Suppressor macrophage (primary cell): ENCODE results near the gene SYNJ1.
"Not testable (repeated sequence)": the region's sequence is repeated elsewhere in the genome, so short reads cannot be mapped to it uniquely, and the experiment has no call there.

Experiments used
- DNase-seq, 4 experiments: peaks; one replicate each; pipeline ENCODE4 v3.0.0-alpha.2; 2020 to 2022

The SYNJ1 gene

GRCh38 chr21:32733990-32734613 lies 6.3 kb upstream of the SYNJ1 start:
- no peak for DNase-seq

- DNase-seq, result no peak
Observed at GRCh38 chr21:32733356-32733755, 5.5 kb upstream of the SYNJ1 start.

GRCh38 chr21:32732544-32732943 lies 4.7 kb upstream of the SYNJ1 start:
- no peak for DNase-seq

- peak; percentile 54 to 83 (median 68) for DNase-seq
Observed at GRCh38 chr21:32728848-32729247, 1.0 kb upstream of the SYNJ1 start.

GRCh38 chr21:32728456-32728839 lies 635 bp upstream of the SYNJ1 start:
- no peak for DNase-seq

GRCh38 chr21:32726839-32727686 lies 750 bp downstream of the SYNJ1 start:
- peak; percentile 85 to 95 (median 89) for DNase-seq

GRCh38 chr21:32719085-32719484 lies 8.7 kb downstream of the SYNJ1 start:
- DNase-seq, result no peak

- DNase-seq, result peak in 2 of 4 experiments; percentile 59 to 68
Observed at GRCh38 chr21:32717851-32718316, 9.9 kb downstream of the SYNJ1 start.

GRCh38 chr21:32716486-32716885 lies 11.3 kb downstream of the SYNJ1 start:
- DNase-seq, result no peak

GRCh38 chr21:32713726-32714125 lies 14.1 kb downstream of the SYNJ1 start:
- DNase-seq, result no peak

- DNase-seq, result no peak
Observed at GRCh38 chr21:32712641-32713040, 15.2 kb downstream of the SYNJ1 start.

GRCh38 chr21:32712043-32712442 lies 15.8 kb downstream of the SYNJ1 start:
- DNase-seq, result peak in 2 of 4 experiments; percentile 16 to 23

- no peak for DNase-seq
Observed at GRCh38 chr21:32710987-32711386, 16.8 kb downstream of the SYNJ1 start.

- no peak for DNase-seq
Observed at GRCh38 chr21:32710069-32710784, 17.6 kb downstream of the SYNJ1 start.

- DNase-seq, result no peak
Observed at GRCh38 chr21:32708069-32708468, 19.7 kb downstream of the SYNJ1 start.

- no peak for DNase-seq
Observed at GRCh38 chr21:32705901-32706300, 21.9 kb downstream of the SYNJ1 start.

- DNase-seq, result no peak
Observed at GRCh38 chr21:32705139-32705538, 22.7 kb downstream of the SYNJ1 start.

- peak in 1 of 4 experiments; percentile 3 for DNase-seq
Observed at GRCh38 chr21:32702702-32703101, 25.1 kb downstream of the SYNJ1 start.

- DNase-seq, result peak in 2 of 4 experiments; percentile 10 to 15
Observed at GRCh38 chr21:32698971-32699693, 28.7 kb downstream of the SYNJ1 start.

- no peak for DNase-seq
Observed at GRCh38 chr21:32698286-32698685, 29.5 kb downstream of the SYNJ1 start.

- not testable (repeated sequence) for DNase-seq
Observed at GRCh38 chr21:32695482-32695881, 32.3 kb downstream of the SYNJ1 start.

- DNase-seq, result no peak
Observed at GRCh38 chr21:32693581-32693980, 34.2 kb downstream of the SYNJ1 start.

GRCh38 chr21:32690085-32690484 lies 37.7 kb downstream of the SYNJ1 start:
- DNase-seq, result no peak
